HepG2 (cell line): ENCODE results near the gene AHNAK. TPM values are rescaled to one million over a fixed set of nuclear protein-coding genes. Genes with fewer than 3 reads are reported as not detected.
A peak's percentile ranks its signal among the peaks of the same experiment; 100 is the strongest.

Source experiments
- ATF1 ChIP-seq: IDR thresholded peaks from 2 replicates; pipeline ENCODE4 v1.6.1; 2016; ENCODE audit warnings: mild to moderate bottlenecking, control low read depth
- BRCA1 ChIP-seq: sonication (generic); formaldehyde crosslinking; IDR thresholded peaks from 2 replicates; pipeline ENCODE4 v1.4.0; 2020; ENCODE audit warnings: missing genetic modification reagents
- GFI1 ChIP-seq: sonication (generic); formaldehyde crosslinking; IDR thresholded peaks from 2 replicates; pipeline ENCODE4 v1.5.0; 2020; ENCODE audit warnings: missing genetic modification reagents, mild to moderate bottlenecking, borderline replicate concordance
- HNRNPK ChIP-seq: fragments of 200-400 bp; formaldehyde crosslinking; IDR thresholded peaks from 2 replicates; pipeline ENCODE4 v1.6.1; 2018; ENCODE audit warnings: low read length, low read depth, moderate library complexity, mild to moderate bottlenecking; ENCODE audit not compliant: poor library complexity, severe bottlenecking
- HNRNPLL ChIP-seq: fragments of 200-400 bp; formaldehyde crosslinking; IDR thresholded peaks from 2 replicates; pipeline ENCODE4 v1.6.1; 2017; ENCODE audit warnings: mild to moderate bottlenecking, low read depth, low read length; ENCODE audit not compliant: poor library complexity, severe bottlenecking
- HOXA7 ChIP-seq: sonication (generic); formaldehyde crosslinking; IDR thresholded peaks from 2 replicates; pipeline ENCODE4 v1.8.1; 2022; ENCODE audit warnings: mild to moderate bottlenecking, missing genetic modification reagents, moderate library complexity
- KDM3A ChIP-seq: IDR thresholded peaks from 2 replicates; pipeline ENCODE4 v1.6.1; 2018; ENCODE audit warnings: low read depth, missing compliant biosample characterization
- NFRKB ChIP-seq: fragments of 450-650 bp; IDR thresholded peaks from 2 replicates; pipeline ENCODE4 v1.6.1; 2017
- SATB2 ChIP-seq: sonication (generic); formaldehyde crosslinking; IDR thresholded peaks from 2 replicates; pipeline ENCODE4 v1.5.0; 2020; ENCODE audit warnings: missing genetic modification reagents
- ZEB1 ChIP-seq: IDR thresholded peaks from 2 replicates; pipeline ENCODE4 v1.6.1; 2012; ENCODE audit warnings: mild to moderate bottlenecking, low read depth, inconsistent platforms; ENCODE audit not compliant: insufficient replicate concordance
- ZMYM3 ChIP-seq: sonication (generic); formaldehyde crosslinking; IDR thresholded peaks from 2 replicates; pipeline ENCODE4 v1.5.1; 2020; ENCODE audit warnings: mild to moderate bottlenecking, missing genetic modification reagents
- ZNF124 ChIP-seq: sonication (generic); formaldehyde crosslinking; IDR thresholded peaks from 2 replicates; pipeline ENCODE4 v1.4.0; 2020; ENCODE audit warnings: missing genetic modification reagents
- ZNF253 ChIP-seq: sonication (generic); formaldehyde crosslinking; IDR thresholded peaks from 2 replicates; pipeline ENCODE4 v1.8.0; 2022; ENCODE audit warnings: mild to moderate bottlenecking, missing genetic modification reagents, borderline replicate concordance
- ZNF431 ChIP-seq: sonication (generic); formaldehyde crosslinking; IDR thresholded peaks from 2 replicates; pipeline ENCODE4 v1.9.0; 2022; ENCODE audit warnings: missing genetic modification reagents, low read depth, mild to moderate bottlenecking, borderline replicate concordance
- ZNF543 ChIP-seq: sonication (generic); formaldehyde crosslinking; IDR thresholded peaks from 2 replicates; pipeline ENCODE4 v1.4.0; 2020; ENCODE audit warnings: mild to moderate bottlenecking, missing genetic modification reagents
- polyA plus RNA-seq, 8 experiments: library from polyadenylated mRNA; depleted of rRNA in 3 of 8; stranded (reverse) in 7 of 8; unstranded in 1 of 8; fragments of >200 nt; fragmentation: Illumina TruSeq in 4 of 8; extraction: Trizol in 4 of 8; gene quantifications; 2 replicates each; pipeline versions ENCODE4 v1.2.1 to v1.2.3, GENCODE V29; 2011 to 2016; ENCODE audit warnings: low read depth in 4 of 8, missing spikeins in 1 of 8, mixed read lengths in 1 of 8; ENCODE audit not compliant: insufficient read depth in 1 of 8
- total RNA-seq, 5 experiments: library from RNA; depleted of rRNA; stranded (reverse); fragments of >200 nt; fragmentation: Illumina TruSeq; extraction: Trizol; gene quantifications; 2 replicates each; pipeline ENCODE4 v1.2.3, GENCODE V29; 2016; ENCODE audit warnings: low read depth in 1 of 5
- TF ChIP-seq, protein P1 (sequence below): sonication (generic); formaldehyde crosslinking; conservative IDR thresholded peaks from 2 replicates; pipeline ENCODE4 v1.4.0; 2020; ENCODE audit warnings: missing genetic modification reagents
- TF ChIP-seq, protein P2 (sequence below): sonication (generic); formaldehyde crosslinking; IDR thresholded peaks from 2 replicates; pipeline ENCODE4 v1.5.0; 2020; ENCODE audit warnings: missing genetic modification reagents
- TF ChIP-seq, protein P3 (sequence below): sonication (generic); formaldehyde crosslinking; IDR thresholded peaks from 2 replicates; pipeline ENCODE4 v1.4.0; 2020; ENCODE audit warnings: mild to moderate bottlenecking, missing genetic modification reagents, borderline replicate concordance
- TF ChIP-seq, protein P4 (sequence below): sonication (generic); formaldehyde crosslinking; IDR thresholded peaks from 2 replicates; pipeline ENCODE4 v1.5.0; 2020; ENCODE audit warnings: mild to moderate bottlenecking, missing genetic modification reagents

AHNAK gene
- total and polyA plus RNA-seq, 2 of the 13 experiments (the other 11 are each of a cell fraction or from before 2014, with no cell fraction given), result 23.4 to 25.0 TPM

DNA sequence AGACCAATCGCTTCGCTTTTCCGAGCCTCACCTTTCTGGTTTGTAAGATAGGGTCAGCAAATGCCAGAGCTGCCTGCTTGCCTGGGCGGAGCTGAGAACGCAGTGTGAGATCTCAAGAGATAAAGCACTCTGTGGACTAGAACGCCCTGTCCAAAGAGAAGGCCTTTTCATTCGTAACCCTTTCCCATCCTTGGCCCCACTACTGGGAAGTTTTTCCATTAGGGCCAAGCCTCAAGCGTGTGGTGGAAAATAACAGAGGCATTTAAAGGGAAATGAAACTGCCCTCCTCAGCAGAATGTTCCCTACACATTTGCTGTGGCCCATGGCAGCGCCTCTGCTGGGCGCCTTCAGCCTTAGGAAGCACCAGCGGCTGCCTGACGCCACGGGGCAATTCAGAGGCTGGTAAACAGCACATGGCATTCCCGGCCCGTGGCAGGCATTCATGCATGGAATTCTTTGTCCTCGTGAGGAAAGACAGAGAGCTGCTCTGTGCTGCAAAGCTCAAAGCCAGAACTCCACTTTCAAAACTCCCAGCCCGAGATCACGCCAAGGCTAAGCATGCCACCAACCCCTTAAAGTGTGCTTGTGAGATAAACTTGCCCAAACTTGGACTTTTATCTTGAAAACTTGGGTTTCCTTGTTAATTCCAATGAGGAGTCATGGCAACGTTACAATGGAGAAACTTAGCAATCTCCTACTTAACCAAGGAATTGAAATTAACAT lies 38.1 kb downstream of the AHNAK start (continued):
- TF ChIP-seq SATB2, result no peak
- no peak for TF ChIP-seq HNRNPK
- TF ChIP-seq, protein P1, sequence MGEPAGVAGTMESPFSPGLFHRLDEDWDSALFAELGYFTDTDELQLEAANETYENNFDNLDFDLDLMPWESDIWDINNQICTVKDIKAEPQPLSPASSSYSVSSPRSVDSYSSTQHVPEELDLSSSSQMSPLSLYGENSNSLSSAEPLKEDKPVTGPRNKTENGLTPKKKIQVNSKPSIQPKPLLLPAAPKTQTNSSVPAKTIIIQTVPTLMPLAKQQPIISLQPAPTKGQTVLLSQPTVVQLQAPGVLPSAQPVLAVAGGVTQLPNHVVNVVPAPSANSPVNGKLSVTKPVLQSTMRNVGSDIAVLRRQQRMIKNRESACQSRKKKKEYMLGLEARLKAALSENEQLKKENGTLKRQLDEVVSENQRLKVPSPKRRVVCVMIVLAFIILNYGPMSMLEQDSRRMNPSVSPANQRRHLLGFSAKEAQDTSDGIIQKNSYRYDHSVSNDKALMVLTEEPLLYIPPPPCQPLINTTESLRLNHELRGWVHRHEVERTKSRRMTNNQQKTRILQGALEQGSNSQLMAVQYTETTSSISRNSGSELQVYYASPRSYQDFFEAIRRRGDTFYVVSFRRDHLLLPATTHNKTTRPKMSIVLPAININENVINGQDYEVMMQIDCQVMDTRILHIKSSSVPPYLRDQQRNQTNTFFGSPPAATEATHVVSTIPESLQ, result no peak
- TF ChIP-seq ZNF431 (CRISPR knock-in tag), result no peak
- TF ChIP-seq, protein P2, sequence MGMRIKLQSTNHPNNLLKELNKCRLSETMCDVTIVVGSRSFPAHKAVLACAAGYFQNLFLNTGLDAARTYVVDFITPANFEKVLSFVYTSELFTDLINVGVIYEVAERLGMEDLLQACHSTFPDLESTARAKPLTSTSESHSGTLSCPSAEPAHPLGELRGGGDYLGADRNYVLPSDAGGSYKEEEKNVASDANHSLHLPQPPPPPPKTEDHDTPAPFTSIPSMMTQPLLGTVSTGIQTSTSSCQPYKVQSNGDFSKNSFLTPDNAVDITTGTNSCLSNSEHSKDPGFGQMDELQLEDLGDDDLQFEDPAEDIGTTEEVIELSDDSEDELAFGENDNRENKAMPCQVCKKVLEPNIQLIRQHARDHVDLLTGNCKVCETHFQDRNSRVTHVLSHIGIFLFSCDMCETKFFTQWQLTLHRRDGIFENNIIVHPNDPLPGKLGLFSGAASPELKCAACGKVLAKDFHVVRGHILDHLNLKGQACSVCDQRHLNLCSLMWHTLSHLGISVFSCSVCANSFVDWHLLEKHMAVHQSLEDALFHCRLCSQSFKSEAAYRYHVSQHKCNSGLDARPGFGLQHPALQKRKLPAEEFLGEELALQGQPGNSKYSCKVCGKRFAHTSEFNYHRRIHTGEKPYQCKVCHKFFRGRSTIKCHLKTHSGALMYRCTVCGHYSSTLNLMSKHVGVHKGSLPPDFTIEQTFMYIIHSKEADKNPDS, result no peak
- TF ChIP-seq KDM3A (CRISPR knock-in tag), result 0 out of 2 replicates have a peak, but pooled peaks have one; percentile 34
- TF ChIP-seq ZNF253 (CRISPR knock-in tag), result no peak
- TF ChIP-seq, protein P3, sequence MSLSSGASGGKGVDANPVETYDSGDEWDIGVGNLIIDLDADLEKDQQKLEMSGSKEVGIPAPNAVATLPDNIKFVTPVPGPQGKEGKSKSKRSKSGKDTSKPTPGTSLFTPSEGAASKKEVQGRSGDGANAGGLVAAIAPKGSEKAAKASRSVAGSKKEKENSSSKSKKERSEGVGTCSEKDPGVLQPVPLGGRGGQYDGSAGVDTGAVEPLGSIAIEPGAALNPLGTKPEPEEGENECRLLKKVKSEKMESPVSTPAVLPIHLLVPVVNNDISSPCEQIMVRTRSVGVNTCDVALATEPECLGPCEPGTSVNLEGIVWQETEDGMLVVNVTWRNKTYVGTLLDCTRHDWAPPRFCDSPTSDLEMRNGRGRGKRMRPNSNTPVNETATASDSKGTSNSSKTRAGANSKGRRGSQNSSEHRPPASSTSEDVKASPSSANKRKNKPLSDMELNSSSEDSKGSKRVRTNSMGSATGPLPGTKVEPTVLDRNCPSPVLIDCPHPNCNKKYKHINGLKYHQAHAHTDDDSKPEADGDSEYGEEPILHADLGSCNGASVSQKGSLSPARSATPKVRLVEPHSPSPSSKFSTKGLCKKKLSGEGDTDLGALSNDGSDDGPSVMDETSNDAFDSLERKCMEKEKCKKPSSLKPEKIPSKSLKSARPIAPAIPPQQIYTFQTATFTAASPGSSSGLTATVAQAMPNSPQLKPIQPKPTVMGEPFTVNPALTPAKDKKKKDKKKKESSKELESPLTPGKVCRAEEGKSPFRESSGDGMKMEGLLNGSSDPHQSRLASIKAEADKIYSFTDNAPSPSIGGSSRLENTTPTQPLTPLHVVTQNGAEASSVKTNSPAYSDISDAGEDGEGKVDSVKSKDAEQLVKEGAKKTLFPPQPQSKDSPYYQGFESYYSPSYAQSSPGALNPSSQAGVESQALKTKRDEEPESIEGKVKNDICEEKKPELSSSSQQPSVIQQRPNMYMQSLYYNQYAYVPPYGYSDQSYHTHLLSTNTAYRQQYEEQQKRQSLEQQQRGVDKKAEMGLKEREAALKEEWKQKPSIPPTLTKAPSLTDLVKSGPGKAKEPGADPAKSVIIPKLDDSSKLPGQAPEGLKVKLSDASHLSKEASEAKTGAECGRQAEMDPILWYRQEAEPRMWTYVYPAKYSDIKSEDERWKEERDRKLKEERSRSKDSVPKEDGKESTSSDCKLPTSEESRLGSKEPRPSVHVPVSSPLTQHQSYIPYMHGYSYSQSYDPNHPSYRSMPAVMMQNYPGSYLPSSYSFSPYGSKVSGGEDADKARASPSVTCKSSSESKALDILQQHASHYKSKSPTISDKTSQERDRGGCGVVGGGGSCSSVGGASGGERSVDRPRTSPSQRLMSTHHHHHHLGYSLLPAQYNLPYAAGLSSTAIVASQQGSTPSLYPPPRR (CRISPR knock-in tag), result 0 out of 2 replicates have a peak, but pooled peaks have one; percentile 19
- TF ChIP-seq GFI1 (CRISPR knock-in tag), result no peak
- TF ChIP-seq ZEB1, result no peak
- no peak for TF ChIP-seq ZNF543 (CRISPR knock-in tag)
- TF ChIP-seq HNRNPLL, result no peak
- TF ChIP-seq, protein P4, sequence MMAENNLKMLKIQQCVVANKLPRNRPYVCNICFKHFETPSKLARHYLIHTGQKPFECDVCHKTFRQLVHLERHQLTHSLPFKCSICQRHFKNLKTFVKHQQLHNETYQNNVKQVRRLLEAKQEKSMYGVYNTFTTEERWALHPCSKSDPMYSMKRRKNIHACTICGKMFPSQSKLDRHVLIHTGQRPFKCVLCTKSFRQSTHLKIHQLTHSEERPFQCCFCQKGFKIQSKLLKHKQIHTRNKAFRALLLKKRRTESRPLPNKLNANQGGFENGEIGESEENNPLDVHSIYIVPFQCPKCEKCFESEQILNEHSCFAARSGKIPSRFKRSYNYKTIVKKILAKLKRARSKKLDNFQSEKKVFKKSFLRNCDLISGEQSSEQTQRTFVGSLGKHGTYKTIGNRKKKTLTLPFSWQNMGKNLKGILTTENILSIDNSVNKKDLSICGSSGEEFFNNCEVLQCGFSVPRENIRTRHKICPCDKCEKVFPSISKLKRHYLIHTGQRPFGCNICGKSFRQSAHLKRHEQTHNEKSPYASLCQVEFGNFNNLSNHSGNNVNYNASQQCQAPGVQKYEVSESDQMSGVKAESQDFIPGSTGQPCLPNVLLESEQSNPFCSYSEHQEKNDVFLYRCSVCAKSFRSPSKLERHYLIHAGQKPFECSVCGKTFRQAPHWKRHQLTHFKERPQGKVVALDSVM (CRISPR knock-in tag), result no peak
- no peak for TF ChIP-seq NFRKB
- TF ChIP-seq ZNF124 (CRISPR knock-in tag), result no peak
- TF ChIP-seq ATF1 (CRISPR knock-in tag), result no peak
- no peak; the same call in 1 of the 2 replicates for TF ChIP-seq ZMYM3
- no peak for TF ChIP-seq HOXA7
- TF ChIP-seq BRCA1 (CRISPR knock-in tag), result no peak
